Psoas muscle (tissue), 8 donors: ENCODE results near the gene LAMB4. TPM values are rescaled to one million over a fixed set of nuclear protein-coding genes. Genes with fewer than 3 reads are reported as not detected.

Source experiments
- ATAC-seq, 4 donors: fragments of 200-7000 bp; cut with Tn5 transposase; one replicate each; pipeline ENCODE4 v1.9.1; 2020; ENCODE audit warnings: moderate library complexity in 3 of 4, mild to moderate bottlenecking in 2 of 4
- DNase-seq, 2 donors: peaks; one replicate each; pipeline ENCODE4 v3.0.0-alpha.2; 2020
- H3K27ac ChIP-seq: fragments of 200-600 bp; one replicate; pipeline ENCODE4 v1.8.0; 2022
- H3K27me3 ChIP-seq, 3 donors: fragments of 200-600 bp in 1 of 3; one replicate each; pipeline versions ENCODE4 v1.6.1 to v1.8.0; 2013 to 2022; ENCODE audit warnings: low read length in 2 of 3, mild to moderate bottlenecking in 2 of 3, moderate library complexity in 1 of 3; ENCODE audit not compliant: insufficient read depth in 3 of 3
- H3K36me3 ChIP-seq, 2 donors: fragments of 200-600 bp in 1 of 2; one replicate each; pipeline versions ENCODE4 v1.6.1 to v1.8.0; 2013 to 2022; ENCODE audit warnings: low read depth in 1 of 2, mild to moderate bottlenecking in 1 of 2, moderate library complexity in 1 of 2; ENCODE audit not compliant: insufficient read depth in 1 of 2
- H3K4me1 ChIP-seq: fragments of 200-600 bp; one replicate; pipeline ENCODE4 v1.8.0; 2022
- H3K4me3 ChIP-seq: fragments of 200-600 bp; one replicate; pipeline ENCODE4 v1.8.0; 2022; ENCODE audit warnings: mild to moderate bottlenecking
- H3K9me3 ChIP-seq: fragments of 200-600 bp; one replicate; pipeline ENCODE4 v1.8.0; 2022
- CTCF ChIP-seq: fragments of 200-600 bp; IDR thresholded peaks from one replicate; pipeline ENCODE4 v1.8.0; 2022; ENCODE audit warnings: antibody characterized with exemption
- WGBS, 3 donors: extraction: QIAGEN DNeasy Blood & Tissue Kit; methylation state at CpG; one replicate each; pipeline versions ENCODE4 v1.1.6 to v1.1.7; 2013; 5-methylcytosine and 5-hydroxymethylcytosine counted together
- intact Hi-C, 2 donors: fragments of 100-400 bp; cut with DNase I; formaldehyde crosslinking; loops; one replicate each; pipeline versions ENCODE4 v1.11.0 to v1.14.2; 2022
- polyA plus RNA-seq, 3 donors: library from polyadenylated mRNA; stranded (reverse); fragments of 200-250 nt; gene quantifications; one replicate each; pipeline ENCODE4 v1.2.3, GENCODE V29; 2013
- total RNA-seq, 4 donors: library from RNA; stranded (reverse); fragmentation: NEBNext Ultra II Directional in 2 of 4; extraction: Animal tissue kit (Norgen Biotek cat#: 25700) in 2 of 4; gene quantifications; one replicate each; pipeline versions ENCODE4 v1.2.1 to v1.2.4, GENCODE V29; 2021 to 2023
- donor health status: healthy with polysubstance abuse.
- donor health status: DM: no; HTN: no; CAD: no; lungs with moderate emphysema.
- donor health status: Bipolar disorder and iron deficiency.
- donor health status: healthy.
- donor health status: DM: yes; HTN: yes; CAD: no.
- donor health status: DM: no; HTN: no; CAD: no.
- donor health status: DM: no; HTN: no; CAD: no.
- donor health status: DM: yes; HTN: yes; CAD: no.

LAMB4 gene
- total and polyA plus RNA-seq, 7 donors: 0.01 to 0.51 (median 0.27) TPM; not detected in 2

DNA sequence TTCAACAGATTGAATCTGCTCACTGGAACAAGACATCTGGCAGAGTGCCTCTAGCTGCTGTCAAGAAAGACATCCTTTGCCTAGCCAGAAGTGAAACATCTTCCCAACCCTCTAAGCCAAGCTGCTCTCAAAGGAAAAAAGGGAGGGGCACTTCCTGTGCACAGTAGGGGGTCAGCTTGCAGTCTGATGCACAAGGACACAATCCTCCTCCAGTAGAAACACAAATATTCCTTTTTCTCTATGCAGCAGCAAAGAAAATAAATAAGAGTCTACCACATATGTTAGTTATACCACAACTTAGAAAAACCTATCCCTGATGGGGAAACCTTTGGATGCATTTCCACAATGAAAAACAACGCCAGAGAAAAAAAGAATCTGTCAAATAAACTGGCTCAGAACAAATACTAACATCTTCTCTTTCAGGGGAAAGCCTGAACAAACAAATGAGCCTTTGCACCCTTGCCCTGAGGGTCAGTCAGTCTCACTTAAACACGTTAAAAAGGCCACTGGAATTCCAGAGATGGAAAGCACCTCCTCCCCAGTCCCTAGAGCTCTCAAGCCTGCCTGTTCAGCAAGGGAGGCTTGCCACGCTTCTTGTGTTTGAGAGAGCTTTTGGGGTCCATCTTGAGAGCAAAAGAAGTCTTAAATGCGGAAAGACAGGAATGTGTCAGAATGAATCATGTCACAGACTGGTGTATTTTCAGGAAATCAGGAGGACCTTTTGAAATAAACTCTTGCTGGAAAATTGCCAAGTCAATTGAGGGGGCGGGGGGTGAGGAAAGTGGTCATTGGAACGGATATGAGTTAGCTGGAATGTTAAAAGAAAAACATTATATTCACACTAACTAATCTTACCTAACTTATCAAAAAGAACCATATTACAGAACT lies 134.7 kb downstream of the LAMB4 start:
- H3K27me3 ChIP-seq: peaks cover 0 to 11% (median 0%) of the 10 kb centered on the region in 3 donors
- H3K4me3 ChIP-seq: no peak overlapping the region
- TF ChIP-seq CTCF: no peak
- intact Hi-C loops: no loop called here
- H3K27ac ChIP-seq: no peak overlapping the region
- ATAC-seq: peak in 3 of 4 donors; percentile 45 to 59 (median 50)
- no peak for DNase-seq
- no peaks in the 10 kb centered on the region for H3K36me3 ChIP-seq
- H3K4me1 ChIP-seq: no peaks in the 10 kb centered on the region
- WGBS, 3 donors: 26 to 31% (median 27%) methylated on average over 6 of the region's 6 CpGs
- H3K9me3 ChIP-seq: no peaks in the 10 kb centered on the region

DNA sequence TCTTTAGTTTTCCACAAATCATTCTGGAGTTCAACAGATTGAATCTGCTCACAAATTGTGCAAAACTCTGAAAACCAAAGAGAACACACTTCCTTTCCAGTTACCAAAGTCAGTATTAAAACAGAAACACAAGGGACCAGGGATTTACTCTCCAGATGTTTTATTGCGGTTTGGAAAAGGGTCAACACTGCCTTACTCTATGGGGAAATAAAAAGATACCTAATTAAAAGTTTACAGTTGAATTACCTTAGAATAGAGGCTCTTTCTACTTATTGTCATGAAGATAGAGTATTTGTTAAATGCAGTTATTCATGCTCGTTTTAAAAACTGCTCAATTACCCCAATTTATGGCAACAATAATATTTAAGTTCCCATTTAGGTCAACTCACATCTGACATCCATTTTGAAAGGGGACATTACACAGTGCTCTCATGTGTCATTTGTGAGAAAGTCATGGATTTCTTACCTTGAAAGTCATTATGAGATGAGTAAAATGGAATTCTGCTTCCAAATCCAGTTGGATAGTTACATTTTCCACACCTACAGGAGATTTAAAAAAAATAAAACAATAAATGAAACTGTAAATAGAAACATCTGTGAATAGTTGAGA lies 135.6 kb downstream of the LAMB4 start:
- Histone ChIP-seq H3K4me3 (no peak overlapping the region), H3K4me1 (no peaks in the 10 kb centered on the region), H3K9me3 (no peaks in the 10 kb centered on the region), H3K36me3 (no peaks in the 10 kb centered on the region), H3K27ac (no peak overlapping the region), H3K27me3 (peaks cover 0 to 7% (median 0%) of the 10 kb centered on the region in 3 donors)
- no peak for TF ChIP-seq CTCF
- 21 to 43% (median 27%) methylated on average over 2 of the region's 2 CpGs for WGBS, 3 donors
- no peak for ATAC-seq
- DNase-seq: no peak
- intact Hi-C loops: no loop called here

- no peak for DNase-seq
- WGBS, 3 donors: 28 to 52% (median 35%) methylated on average over 1 of the region's 1 CpG
- Histone ChIP-seq H3K27ac (no peak overlapping the region), H3K36me3 (no peaks in the 10 kb centered on the region), H3K27me3 (peaks cover 0 to 7% (median 0%) of the 10 kb centered on the region in 3 donors), H3K4me3 (no peak overlapping the region), H3K9me3 (no peaks in the 10 kb centered on the region), H3K4me1 (no peaks in the 10 kb centered on the region)
- intact Hi-C loops: no loop called here
- TF ChIP-seq CTCF: no peak
- ATAC-seq: no peak
These were observed 136.3 kb downstream of the LAMB4 start for GRCh38 chr7:107993891-107994291.

DNA sequence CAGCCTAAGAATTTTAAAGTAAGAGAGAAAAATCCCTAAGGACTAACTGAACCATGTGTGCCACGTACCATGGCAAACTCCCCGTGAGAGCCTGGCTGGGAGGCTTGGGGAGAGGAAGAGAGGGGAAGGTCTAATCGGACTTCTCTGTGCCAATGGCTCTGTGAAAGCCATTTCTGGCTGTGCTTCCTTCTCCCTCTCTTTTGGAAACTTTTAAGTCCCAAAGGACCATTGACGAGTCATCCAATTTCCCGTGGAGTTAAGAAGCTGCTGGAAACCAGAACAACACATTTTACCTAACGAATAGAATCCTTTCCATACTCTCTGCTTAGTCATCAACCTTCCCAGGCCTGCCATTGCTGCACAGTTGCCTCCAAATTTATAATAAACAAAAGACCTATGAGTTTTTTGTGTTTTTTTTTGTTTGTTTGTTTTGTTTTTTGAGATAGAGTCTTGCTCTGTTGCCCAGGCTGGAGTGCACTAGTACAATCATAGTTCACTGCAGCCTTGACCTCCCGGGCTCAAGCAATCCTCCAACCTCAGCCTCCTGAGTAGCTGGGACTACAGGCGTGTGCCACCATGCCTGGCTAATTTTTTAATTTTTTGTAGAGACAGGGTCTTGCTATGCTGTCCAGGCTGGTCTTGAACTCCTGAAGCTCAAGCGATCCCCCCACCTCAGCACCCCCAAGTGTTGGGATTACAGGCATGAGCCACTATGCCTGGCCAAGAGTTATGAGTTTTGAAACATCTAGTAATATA lies 140.4 kb downstream of the LAMB4 start:
- WGBS, 3 donors: 44 to 50% (median 46%) methylated on average over 9 of the region's 9 CpGs
- Histone ChIP-seq H3K4me3 (no peak overlapping the region), H3K27ac (no peak overlapping the region), H3K36me3 (peaks cover 0 to 7% of the 10 kb centered on the region in 2 donors), H3K27me3 (no peaks in the 10 kb centered on the region), H3K4me1 (no peaks in the 10 kb centered on the region), H3K9me3 (no peaks in the 10 kb centered on the region)
- DNase-seq: peak; percentile 40 to 68
- peak in 3 of 4 donors; percentile 50 to 65 (median 55) for ATAC-seq
- TF ChIP-seq CTCF: no peak
- intact Hi-C loops: no loop called here
